ENCODE data around the gene IFI35. TPM values are rescaled to one million over a fixed set of nuclear protein-coding genes. Genes with fewer than 3 reads are reported as not detected.

Gene IFI35
- total and polyA plus RNA-seq, 9 of the 15 experiments (the other 6 are each of a cell fraction or from before 2014, with no cell fraction given) = 4.4 to 13.1 (median 10.2) TPM

- 0 out of 2 replicates have a peak, but pooled peaks have one; percentile 18 for TF ChIP-seq RNF2 (IDR thresholded peaks at IDR 0.05)
- TF ChIP-seq ZC3H4 (CRISPR knock-in tag; IDR thresholded peaks at IDR 0.05; ENCODE audit: borderline replicate concordance) = no peak
- TF ChIP-seq ELF2 (CRISPR knock-in tag; IDR thresholded peaks at IDR 0.05) = no peak
- TF ChIP-seq TBL1XR1 (IDR thresholded peaks at IDR 0.05; ENCODE audit: low read length in 2 of 2) = peak; percentile 52 to 64; a peak in 2 of 4 replicates
- TF ChIP-seq, protein P1, sequence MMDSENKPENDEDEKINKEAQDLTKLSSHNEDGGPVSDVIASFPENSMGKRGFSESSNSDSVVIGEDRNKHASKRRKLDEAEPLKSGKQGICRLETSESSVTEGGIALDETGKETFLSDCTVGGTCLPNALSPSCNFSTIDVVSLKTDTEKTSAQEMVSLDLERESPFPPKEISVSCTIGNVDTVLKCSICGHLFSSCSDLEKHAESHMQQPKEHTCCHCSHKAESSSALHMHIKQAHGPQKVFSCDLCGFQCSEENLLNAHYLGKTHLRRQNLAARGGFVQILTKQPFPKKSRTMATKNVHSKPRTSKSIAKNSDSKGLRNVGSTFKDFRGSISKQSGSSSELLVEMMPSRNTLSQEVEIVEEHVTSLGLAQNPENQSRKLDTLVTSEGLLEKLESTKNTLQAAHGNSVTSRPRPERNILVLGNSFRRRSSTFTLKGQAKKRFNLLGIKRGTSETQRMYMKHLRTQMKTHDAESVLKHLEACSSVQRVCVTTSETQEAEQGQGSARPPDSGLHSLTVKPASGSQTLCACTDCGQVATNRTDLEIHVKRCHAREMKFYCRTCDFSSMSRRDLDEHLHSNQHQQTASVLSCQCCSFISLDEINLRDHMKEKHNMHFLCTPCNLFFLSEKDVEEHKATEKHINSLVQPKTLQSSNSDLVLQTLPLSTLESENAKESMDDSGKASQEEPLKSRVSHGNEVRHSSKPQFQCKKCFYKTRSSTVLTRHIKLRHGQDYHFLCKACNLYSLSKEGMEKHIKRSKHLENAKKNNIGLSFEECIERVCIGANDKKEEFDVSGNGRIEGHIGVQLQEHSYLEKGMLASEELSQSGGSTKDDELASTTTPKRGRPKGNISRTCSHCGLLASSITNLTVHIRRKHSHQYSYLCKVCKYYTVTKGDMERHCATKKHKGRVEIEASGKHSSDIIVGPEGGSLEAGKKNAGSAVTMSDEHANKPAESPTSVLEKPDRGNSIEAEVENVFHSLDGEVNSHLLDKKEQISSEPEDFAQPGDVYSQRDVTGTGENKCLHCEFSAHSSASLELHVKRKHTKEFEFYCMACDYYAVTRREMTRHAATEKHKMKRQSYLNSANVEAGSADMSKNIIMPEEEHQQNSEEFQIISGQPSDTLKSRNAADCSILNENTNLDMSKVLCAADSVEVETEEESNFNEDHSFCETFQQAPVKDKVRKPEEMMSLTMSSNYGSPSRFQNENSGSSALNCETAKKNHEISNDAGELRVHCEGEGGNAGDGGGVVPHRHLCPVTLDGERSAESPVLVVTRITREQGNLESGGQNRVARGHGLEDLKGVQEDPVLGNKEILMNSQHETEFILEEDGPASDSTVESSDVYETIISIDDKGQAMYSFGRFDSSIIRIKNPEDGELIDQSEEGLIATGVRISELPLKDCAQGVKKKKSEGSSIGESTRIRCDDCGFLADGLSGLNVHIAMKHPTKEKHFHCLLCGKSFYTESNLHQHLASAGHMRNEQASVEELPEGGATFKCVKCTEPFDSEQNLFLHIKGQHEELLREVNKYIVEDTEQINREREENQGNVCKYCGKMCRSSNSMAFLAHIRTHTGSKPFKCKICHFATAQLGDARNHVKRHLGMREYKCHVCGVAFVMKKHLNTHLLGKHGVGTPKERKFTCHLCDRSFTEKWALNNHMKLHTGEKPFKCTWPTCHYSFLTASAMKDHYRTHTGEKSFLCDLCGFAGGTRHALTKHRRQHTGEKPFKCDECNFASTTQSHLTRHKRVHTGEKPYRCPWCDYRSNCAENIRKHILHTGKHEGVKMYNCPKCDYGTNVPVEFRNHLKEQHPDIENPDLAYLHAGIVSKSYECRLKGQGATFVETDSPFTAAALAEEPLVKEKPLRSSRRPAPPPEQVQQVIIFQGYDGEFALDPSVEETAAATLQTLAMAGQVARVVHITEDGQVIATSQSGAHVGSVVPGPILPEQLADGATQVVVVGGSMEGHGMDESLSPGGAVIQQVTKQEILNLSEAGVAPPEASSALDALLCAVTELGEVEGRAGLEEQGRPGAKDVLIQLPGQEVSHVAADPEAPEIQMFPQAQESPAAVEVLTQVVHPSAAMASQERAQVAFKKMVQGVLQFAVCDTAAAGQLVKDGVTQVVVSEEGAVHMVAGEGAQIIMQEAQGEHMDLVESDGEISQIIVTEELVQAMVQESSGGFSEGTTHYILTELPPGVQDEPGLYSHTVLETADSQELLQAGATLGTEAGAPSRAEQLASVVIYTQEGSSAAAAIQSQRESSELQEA (IDR thresholded peaks at IDR 0.05; ENCODE audit: low read depth) = no peak
- no peak for TF ChIP-seq ZNF717 (CRISPR knock-in tag; IDR thresholded peaks at IDR 0.05)
- no peak for TF ChIP-seq NFXL1 (CRISPR knock-in tag; IDR thresholded peaks at IDR 0.05)
- no peak for TF ChIP-seq NFATC3 (IDR thresholded peaks at IDR 0.05)
- peak; percentile 78 for TF ChIP-seq ESRRA (IDR thresholded peaks at IDR 0.05; ENCODE audit: borderline replicate concordance, low read depth)
- TF ChIP-seq LCOR (CRISPR knock-in tag; IDR thresholded peaks at IDR 0.05) = peak; percentile 93
- TF ChIP-seq ZNF583 (CRISPR knock-in tag; IDR thresholded peaks at IDR 0.05) = no peak
- no peak for TF ChIP-seq NCOA6 (IDR thresholded peaks at IDR 0.05)
- peak; percentile 56; the same call in 1 of the 2 replicates for TF ChIP-seq ZNF589 (CRISPR knock-in tag; IDR thresholded peaks at IDR 0.05; ENCODE audit: low read depth)
- peak; percentile 74; the same call in 1 of the 2 replicates for TF ChIP-seq MTA1 (IDR thresholded peaks at IDR 0.05; ENCODE audit: borderline replicate concordance)
- no peak for TF ChIP-seq ARHGAP35 (IDR thresholded peaks at IDR 0.05; ENCODE audit: partially characterized antibody)
- TF ChIP-seq ZNF354B (CRISPR knock-in tag; IDR thresholded peaks at IDR 0.05) = no peak
- peak; percentile 13 to 43; a peak in 1 of 4 replicates for TF ChIP-seq FOXK2 (conservative IDR thresholded peaks at IDR 0.05 in 1 of 2, IDR thresholded peaks at IDR 0.05 in 1 of 2; ENCODE audit: low read depth in 2 of 2)
- TF ChIP-seq, protein P2, sequence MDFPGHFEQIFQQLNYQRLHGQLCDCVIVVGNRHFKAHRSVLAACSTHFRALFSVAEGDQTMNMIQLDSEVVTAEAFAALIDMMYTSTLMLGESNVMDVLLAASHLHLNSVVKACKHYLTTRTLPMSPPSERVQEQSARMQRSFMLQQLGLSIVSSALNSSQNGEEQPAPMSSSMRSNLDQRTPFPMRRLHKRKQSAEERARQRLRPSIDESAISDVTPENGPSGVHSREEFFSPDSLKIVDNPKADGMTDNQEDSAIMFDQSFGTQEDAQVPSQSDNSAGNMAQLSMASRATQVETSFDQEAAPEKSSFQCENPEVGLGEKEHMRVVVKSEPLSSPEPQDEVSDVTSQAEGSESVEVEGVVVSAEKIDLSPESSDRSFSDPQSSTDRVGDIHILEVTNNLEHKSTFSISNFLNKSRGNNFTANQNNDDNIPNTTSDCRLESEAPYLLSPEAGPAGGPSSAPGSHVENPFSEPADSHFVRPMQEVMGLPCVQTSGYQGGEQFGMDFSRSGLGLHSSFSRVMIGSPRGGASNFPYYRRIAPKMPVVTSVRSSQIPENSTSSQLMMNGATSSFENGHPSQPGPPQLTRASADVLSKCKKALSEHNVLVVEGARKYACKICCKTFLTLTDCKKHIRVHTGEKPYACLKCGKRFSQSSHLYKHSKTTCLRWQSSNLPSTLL (IDR thresholded peaks at IDR 0.05) = no peak
- no peak for TF ChIP-seq TCF3 (CRISPR knock-in tag; IDR thresholded peaks at IDR 0.05)
- TF ChIP-seq ZC3H8 (IDR thresholded peaks at IDR 0.05) = 0 out of 2 replicates have a peak, but pooled peaks have one; percentile 25
- TF ChIP-seq NONO (IDR thresholded peaks at IDR 0.05; ENCODE audit: low read depth in 2 of 2, low read length in 1 of 2) = no peak
Measured at GRCh38 chr17:43024407-43025289, 18.1 kb downstream of the IFI35 start, which contains the start of gene RND2 (continued).
